ENCODE data around the gene TIE1. TPM values are rescaled to one million over a fixed set of nuclear protein-coding genes. Genes with fewer than 3 reads are reported as not detected.

The TIE1 gene
- total RNA-seq, 1 donor from 2014 or later = 643 TPM

GRCh38 chr1:43282220-43283195 is 18.3 kb upstream of the TIE1 start:
- Mint-ChIP-seq H3K9me3 (ENCODE audit: unreplicated experiment) (no peaks in the 10 kb centered on the region), H3K4me3 (ENCODE audit: unreplicated experiment) (no peak overlapping the region), H3K36me3 (ENCODE audit: low read depth, unreplicated experiment) (no peaks in the 10 kb centered on the region), H3K27ac (ENCODE audit: unreplicated experiment) (no peak overlapping the region), H3K4me1 (ENCODE audit: unreplicated experiment) (peaks cover 12% of the 10 kb centered on the region), H3K27me3 (ENCODE audit: unreplicated experiment) (peaks cover 8% of the 10 kb centered on the region)
- no peak for TF ChIP-seq CTCF (IDR thresholded peaks at IDR 0.05; ENCODE audit: unreplicated experiment)
- no peak for DNase-seq (ENCODE audit: low spot score)

GRCh38 chr1:43284065-43284464 is 16.7 kb upstream of the TIE1 start:
- peaks cover 10% of the 10 kb centered on the region for H3K27me3 Mint-ChIP-seq (ENCODE audit: unreplicated experiment)
- H3K4me1 Mint-ChIP-seq (ENCODE audit: unreplicated experiment) = peaks cover 12% of the 10 kb centered on the region
- H3K27ac Mint-ChIP-seq (ENCODE audit: unreplicated experiment) = no peak overlapping the region
- TF ChIP-seq CTCF (IDR thresholded peaks at IDR 0.05; ENCODE audit: unreplicated experiment) = no peak
- no peaks in the 10 kb centered on the region for H3K9me3 Mint-ChIP-seq (ENCODE audit: unreplicated experiment)
- no peaks in the 10 kb centered on the region for H3K36me3 Mint-ChIP-seq (ENCODE audit: low read depth, unreplicated experiment)
- no peak for DNase-seq (ENCODE audit: low spot score)
- no peak overlapping the region for H3K4me3 Mint-ChIP-seq (ENCODE audit: unreplicated experiment)

- no peak for TF ChIP-seq CTCF (IDR thresholded peaks at IDR 0.05; ENCODE audit: unreplicated experiment)
- Mint-ChIP-seq H3K27me3 (ENCODE audit: unreplicated experiment) (peaks cover 10% of the 10 kb centered on the region), H3K9me3 (ENCODE audit: unreplicated experiment) (no peaks in the 10 kb centered on the region), H3K4me3 (ENCODE audit: unreplicated experiment) (no peak overlapping the region), H3K27ac (ENCODE audit: unreplicated experiment) (no peak overlapping the region), H3K36me3 (ENCODE audit: low read depth, unreplicated experiment) (no peaks in the 10 kb centered on the region), H3K4me1 (ENCODE audit: unreplicated experiment) (peaks cover 12% of the 10 kb centered on the region)
- DNase-seq (ENCODE audit: low spot score) = no peak
Measured at GRCh38 chr1:43284546-43285110, 16.2 kb upstream of the TIE1 start.

- no peak within 1 kb of the TSS for H3K4me3 Mint-ChIP-seq (ENCODE audit: unreplicated experiment)
- no peak for TF ChIP-seq CTCF (IDR thresholded peaks at IDR 0.05; ENCODE audit: unreplicated experiment)
- no peaks in the 10 kb centered on the region for H3K36me3 Mint-ChIP-seq (ENCODE audit: low read depth, unreplicated experiment)
- H3K4me1 Mint-ChIP-seq (ENCODE audit: unreplicated experiment) = peaks cover 11% of the 10 kb centered on the region
- peaks cover 8% of the 10 kb centered on the region for H3K27me3 Mint-ChIP-seq (ENCODE audit: unreplicated experiment)
- H3K27ac Mint-ChIP-seq (ENCODE audit: unreplicated experiment) = no peak within 1 kb of the TSS
- H3K9me3 Mint-ChIP-seq (ENCODE audit: unreplicated experiment) = no peaks in the 10 kb centered on the region
- no peak for DNase-seq (ENCODE audit: low spot score)
Measured at GRCh38 chr1:43285269-43285990, 15.4 kb upstream of the TIE1 start, which contains the start of gene C1orf210. Gene C1orf210 (minus strand): TSS chr1:43285581. CDS start chr1:43283270, 2,311 bp downstream.

Data from endothelial cell (in vitro differentiated cells).